ENCODE results near the gene MINDY1.

Gene MINDY1, protein sequence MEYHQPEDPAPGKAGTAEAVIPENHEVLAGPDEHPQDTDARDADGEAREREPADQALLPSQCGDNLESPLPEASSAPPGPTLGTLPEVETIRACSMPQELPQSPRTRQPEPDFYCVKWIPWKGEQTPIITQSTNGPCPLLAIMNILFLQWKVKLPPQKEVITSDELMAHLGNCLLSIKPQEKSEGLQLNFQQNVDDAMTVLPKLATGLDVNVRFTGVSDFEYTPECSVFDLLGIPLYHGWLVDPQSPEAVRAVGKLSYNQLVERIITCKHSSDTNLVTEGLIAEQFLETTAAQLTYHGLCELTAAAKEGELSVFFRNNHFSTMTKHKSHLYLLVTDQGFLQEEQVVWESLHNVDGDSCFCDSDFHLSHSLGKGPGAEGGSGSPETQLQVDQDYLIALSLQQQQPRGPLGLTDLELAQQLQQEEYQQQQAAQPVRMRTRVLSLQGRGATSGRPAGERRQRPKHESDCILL

DNA sequence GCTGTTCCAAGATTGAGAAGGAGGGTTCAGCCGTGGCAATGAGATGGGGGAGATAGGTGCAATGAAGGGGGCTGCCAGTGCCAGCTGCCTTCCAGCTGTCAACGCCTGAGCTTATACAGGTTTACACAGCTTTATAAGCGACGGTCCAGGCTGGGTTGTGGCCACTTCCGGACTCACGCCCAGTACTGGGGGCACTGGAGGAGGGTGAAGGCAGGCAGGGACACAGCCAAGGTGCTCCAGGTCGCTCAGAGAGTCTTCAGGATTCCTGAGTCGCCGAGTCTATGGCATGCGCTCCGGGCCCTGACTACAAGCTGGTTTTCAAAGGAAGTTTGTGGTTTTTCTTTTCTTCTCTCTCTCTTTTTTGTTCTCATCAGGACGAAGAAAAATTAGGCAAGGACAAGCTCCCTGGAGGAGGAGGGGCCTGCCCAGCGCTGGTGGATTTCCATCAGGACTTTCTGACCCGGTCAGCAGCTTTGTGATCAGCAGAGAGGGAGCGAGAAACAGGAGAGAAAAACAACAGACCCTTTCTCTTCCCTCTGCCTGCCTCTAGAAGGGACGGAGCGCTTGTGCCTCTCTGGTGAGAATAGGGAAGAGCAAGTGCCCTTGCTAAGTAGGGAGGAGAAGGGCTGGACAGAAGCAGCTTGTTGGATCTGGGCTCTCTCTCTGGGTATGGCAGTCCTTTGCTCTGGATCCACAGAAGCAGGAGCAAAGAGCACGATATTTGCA is at the start of gene MINDY1:
Gene MINDY1 (minus strand): TSS at position 576 of the 726 bp plus-strand sequence. CDS start 4,285 bp downstream, outside the sequence.
- peak within 1 kb of the TSS; percentile 60 for H3K4me3 ChIP-seq (replicated peaks; ENCODE audit: low read depth, low read length)
- H3K27me3 ChIP-seq (replicated peaks; ENCODE audit: control insufficient read depth, insufficient read depth, low read length): no peaks in the 10 kb centered on the region
- no peaks in the 10 kb centered on the region for H3K36me3 ChIP-seq (ENCODE audit: control insufficient read depth, insufficient read depth, low read length)
- TF ChIP-seq, protein P1, sequence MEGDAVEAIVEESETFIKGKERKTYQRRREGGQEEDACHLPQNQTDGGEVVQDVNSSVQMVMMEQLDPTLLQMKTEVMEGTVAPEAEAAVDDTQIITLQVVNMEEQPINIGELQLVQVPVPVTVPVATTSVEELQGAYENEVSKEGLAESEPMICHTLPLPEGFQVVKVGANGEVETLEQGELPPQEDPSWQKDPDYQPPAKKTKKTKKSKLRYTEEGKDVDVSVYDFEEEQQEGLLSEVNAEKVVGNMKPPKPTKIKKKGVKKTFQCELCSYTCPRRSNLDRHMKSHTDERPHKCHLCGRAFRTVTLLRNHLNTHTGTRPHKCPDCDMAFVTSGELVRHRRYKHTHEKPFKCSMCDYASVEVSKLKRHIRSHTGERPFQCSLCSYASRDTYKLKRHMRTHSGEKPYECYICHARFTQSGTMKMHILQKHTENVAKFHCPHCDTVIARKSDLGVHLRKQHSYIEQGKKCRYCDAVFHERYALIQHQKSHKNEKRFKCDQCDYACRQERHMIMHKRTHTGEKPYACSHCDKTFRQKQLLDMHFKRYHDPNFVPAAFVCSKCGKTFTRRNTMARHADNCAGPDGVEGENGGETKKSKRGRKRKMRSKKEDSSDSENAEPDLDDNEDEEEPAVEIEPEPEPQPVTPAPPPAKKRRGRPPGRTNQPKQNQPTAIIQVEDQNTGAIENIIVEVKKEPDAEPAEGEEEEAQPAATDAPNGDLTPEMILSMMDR (IDR thresholded peaks at IDR 0.05; ENCODE audit: insufficient read depth, low read length, poor library complexity, severe bottlenecking): peak; percentile 43
- DNase-seq (ENCODE audit: extremely low read depth, insufficient read length): peak; percentile 50

DNA sequence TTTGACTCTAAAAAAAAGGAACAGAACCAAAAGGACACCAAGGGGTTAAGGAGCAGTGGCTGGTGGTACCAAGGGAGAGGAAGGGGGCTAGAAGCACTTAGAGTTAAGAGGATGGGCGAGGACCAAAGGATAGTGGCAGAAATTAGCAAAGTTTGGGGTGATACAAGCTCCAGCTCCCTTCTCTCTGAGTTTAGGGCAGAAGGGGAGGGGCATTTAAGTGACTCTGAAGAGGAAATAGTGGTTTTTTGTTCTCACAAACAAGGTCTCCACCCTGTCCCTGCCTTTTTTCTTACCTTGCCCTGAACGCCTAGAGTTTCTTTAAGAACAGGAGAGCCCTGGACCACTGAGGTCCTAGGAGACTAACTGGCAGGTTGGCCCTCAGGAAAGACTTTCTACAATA is 49.4 kb upstream of the MINDY1 start:
- no peaks in the 10 kb centered on the region for H3K27me3 ChIP-seq (replicated peaks; ENCODE audit: control insufficient read depth, insufficient read depth, low read length)
- TF ChIP-seq, protein P1 (IDR thresholded peaks at IDR 0.05; ENCODE audit: insufficient read depth, low read length, poor library complexity, severe bottlenecking): no peak
- 0 out of 2 replicates have a peak overlapping the region, but pooled peaks have one; percentile 22 for H3K4me3 ChIP-seq (replicated peaks; ENCODE audit: low read depth, low read length)
- no peak for DNase-seq (ENCODE audit: extremely low read depth, insufficient read length)
- H3K36me3 ChIP-seq (ENCODE audit: control insufficient read depth, insufficient read depth, low read length): peaks cover 25% of the 10 kb centered on the region

DNA sequence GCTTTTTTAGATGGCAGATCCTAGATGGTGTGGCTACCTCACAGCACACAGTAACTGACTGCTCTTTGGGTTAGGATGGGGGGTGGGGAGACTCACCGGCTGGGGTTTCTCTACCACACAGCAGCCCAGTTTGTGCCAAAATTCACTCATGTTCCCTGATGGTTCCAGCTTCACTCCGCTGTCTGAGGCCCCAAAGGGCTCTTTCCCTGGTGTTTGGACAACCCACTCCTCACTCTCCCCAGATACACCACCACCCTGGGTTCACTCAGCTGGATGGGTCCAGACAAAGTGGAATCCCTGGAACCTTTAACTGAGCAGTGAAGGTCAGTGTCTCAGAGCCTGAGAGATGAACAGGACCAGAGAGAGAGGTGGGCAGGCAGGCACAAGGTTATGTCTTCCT is 48.9 kb upstream of the MINDY1 start:
- H3K4me3 ChIP-seq (replicated peaks; ENCODE audit: low read depth, low read length): no peak overlapping the region
- no peak for DNase-seq (ENCODE audit: extremely low read depth, insufficient read length)
- TF ChIP-seq, protein P1 (IDR thresholded peaks at IDR 0.05; ENCODE audit: insufficient read depth, low read length, poor library complexity, severe bottlenecking): no peak
- H3K36me3 ChIP-seq (ENCODE audit: control insufficient read depth, insufficient read depth, low read length): peaks cover 25% of the 10 kb centered on the region
- no peaks in the 10 kb centered on the region for H3K27me3 ChIP-seq (replicated peaks; ENCODE audit: control insufficient read depth, insufficient read depth, low read length)

DNA sequence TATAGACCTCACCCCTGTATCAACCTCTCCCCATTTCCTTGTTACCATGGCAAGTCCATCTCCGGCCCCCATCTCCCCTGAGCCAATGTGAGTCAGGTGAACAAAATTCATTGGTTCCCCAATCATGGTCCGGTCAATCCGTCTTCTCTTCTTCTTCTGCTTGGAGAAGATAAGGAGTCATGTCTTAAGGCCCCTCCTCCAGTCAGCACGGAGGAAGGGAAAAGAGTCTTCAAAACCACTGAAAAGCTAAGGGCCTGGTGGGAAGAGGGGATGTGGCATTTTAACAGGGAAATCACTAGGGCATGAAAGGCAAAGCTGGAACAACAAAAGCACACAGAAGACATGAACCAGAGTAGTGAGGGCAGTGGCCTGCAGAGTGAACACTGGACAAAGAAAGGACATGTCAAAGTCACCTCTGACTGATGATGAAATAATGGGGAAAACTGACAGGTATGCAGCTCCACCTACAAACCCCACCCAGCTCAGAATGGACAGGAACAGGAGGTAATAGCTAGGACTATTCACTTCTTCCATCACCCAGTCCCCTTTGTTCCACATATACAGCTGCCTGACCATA is 48.4 kb upstream of the MINDY1 start:
- Histone ChIP-seq H3K36me3 (ENCODE audit: control insufficient read depth, insufficient read depth, low read length) (peaks cover 25% of the 10 kb centered on the region), H3K27me3 (replicated peaks; ENCODE audit: control insufficient read depth, insufficient read depth, low read length) (no peaks in the 10 kb centered on the region), H3K4me3 (replicated peaks; ENCODE audit: low read depth, low read length) (no peak overlapping the region)
- DNase-seq (ENCODE audit: extremely low read depth, insufficient read length): no peak
- TF ChIP-seq, protein P1 (IDR thresholded peaks at IDR 0.05; ENCODE audit: insufficient read depth, low read length, poor library complexity, severe bottlenecking): no peak

DNA sequence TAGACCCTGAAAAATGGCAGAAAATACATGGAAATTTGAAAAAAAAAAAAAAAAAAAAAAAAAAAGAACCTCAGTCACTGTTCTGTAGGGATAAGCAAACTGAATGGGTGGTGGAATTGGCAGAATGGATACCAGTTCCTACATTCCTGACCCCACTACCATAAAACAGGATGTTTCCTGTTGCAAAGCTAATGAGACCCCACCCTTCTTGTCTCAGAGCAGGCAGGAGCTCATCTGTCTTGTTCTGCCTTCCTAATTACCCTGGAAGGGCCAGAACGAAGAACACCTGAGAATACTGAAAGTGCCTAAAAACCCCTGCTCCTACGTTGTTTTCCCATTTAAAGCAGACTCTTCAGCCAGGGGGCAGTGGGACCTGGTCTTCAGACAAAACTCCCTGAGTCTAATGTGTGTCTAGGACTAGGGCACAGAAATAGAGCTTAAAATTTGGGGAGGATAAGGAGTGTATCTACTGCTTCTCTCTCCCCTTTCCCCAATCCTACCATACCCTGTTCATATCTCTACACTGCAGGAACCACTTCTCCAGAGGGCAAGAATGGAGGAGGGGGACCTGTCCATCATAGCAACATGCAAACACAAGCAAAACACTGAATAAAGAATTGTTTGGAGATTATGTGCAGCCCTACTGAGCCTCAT is 44.8 kb upstream of the MINDY1 start:
- H3K4me3 ChIP-seq (replicated peaks; ENCODE audit: low read depth, low read length): no peak overlapping the region
- TF ChIP-seq, protein P1 (IDR thresholded peaks at IDR 0.05; ENCODE audit: insufficient read depth, low read length, poor library complexity, severe bottlenecking): no peak
- no peak for DNase-seq (ENCODE audit: extremely low read depth, insufficient read length)
- H3K36me3 ChIP-seq (ENCODE audit: control insufficient read depth, insufficient read depth, low read length): peaks cover 25% of the 10 kb centered on the region
- H3K27me3 ChIP-seq (replicated peaks; ENCODE audit: control insufficient read depth, insufficient read depth, low read length): no peaks in the 10 kb centered on the region
